Fibroblast of pulmonary artery (primary cell): ENCODE results near the gene GPR65.
"Not testable (repeated sequence)": the region's sequence is repeated elsewhere in the genome, so short reads cannot be mapped to it uniquely, and the experiment has no call there.

Experiments used
- DNase-seq: peaks from one replicate; pipeline ENCODE4 v3.0.0-alpha.2; 2010; ENCODE audit warnings: low read depth
- H3K4me3 ChIP-seq: replicated peaks from 2 replicates; pipeline ENCODE4 v1.5.1; 2011; ENCODE audit warnings: low read depth, mild to moderate bottlenecking, control low read depth, low read length, moderate library complexity
- TF ChIP-seq, protein P1 (sequence below): IDR thresholded peaks from 2 replicates; pipeline ENCODE4 v1.5.1; 2011; ENCODE audit warnings: mild to moderate bottlenecking, control low read depth, low read length, inconsistent platforms; ENCODE audit errors: missing control alignments

The GPR65 gene

DNA sequence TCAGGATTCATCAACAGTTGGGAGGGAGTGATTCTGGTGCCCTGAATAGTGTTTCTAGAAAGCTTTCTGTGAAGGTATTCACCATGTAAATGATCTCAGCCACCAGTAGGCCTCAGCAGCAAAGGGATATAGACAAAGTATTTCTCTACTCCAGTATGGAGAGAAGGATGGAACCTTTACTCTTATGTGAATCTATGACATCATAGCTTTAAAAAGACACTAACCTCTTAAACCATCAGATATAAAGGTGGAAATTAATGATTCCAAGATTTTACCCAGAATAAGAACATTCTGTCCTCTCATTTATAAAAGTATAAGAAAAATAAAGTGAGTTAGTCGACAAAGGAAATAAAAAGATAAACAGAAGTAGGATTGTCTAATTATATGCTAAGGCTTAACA is 4.6 kb downstream of the GPR65 start:
- TF ChIP-seq, protein P1, sequence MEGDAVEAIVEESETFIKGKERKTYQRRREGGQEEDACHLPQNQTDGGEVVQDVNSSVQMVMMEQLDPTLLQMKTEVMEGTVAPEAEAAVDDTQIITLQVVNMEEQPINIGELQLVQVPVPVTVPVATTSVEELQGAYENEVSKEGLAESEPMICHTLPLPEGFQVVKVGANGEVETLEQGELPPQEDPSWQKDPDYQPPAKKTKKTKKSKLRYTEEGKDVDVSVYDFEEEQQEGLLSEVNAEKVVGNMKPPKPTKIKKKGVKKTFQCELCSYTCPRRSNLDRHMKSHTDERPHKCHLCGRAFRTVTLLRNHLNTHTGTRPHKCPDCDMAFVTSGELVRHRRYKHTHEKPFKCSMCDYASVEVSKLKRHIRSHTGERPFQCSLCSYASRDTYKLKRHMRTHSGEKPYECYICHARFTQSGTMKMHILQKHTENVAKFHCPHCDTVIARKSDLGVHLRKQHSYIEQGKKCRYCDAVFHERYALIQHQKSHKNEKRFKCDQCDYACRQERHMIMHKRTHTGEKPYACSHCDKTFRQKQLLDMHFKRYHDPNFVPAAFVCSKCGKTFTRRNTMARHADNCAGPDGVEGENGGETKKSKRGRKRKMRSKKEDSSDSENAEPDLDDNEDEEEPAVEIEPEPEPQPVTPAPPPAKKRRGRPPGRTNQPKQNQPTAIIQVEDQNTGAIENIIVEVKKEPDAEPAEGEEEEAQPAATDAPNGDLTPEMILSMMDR, result no peak
- no peak overlapping the region for H3K4me3 ChIP-seq

DNA sequence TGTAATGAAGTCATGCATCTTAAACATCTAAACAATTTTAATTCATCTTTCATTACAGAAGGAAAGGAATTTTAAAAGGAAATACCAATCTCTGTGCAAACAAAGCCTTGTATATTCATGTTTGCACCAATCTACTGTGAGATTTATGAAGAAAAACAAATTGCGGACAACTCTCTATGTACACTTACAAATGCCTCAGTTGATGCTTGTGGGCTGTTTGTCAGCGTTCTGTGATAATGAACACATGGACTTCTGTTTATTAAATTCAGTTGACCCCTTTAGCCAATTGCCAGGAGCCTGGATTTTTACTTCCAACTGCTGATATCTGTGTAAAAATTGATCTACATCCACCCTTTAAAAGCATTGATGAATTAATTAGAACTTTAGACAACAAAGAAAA is 5.4 kb downstream of the GPR65 start:
- H3K4me3 ChIP-seq, result no peak overlapping the region
- TF ChIP-seq, protein P1, result no peak
- DNase-seq, result no peak

More for the DNA sequence above, 4.6 kb downstream of the GPR65 start:
- DNase-seq, result no peak

DNA sequence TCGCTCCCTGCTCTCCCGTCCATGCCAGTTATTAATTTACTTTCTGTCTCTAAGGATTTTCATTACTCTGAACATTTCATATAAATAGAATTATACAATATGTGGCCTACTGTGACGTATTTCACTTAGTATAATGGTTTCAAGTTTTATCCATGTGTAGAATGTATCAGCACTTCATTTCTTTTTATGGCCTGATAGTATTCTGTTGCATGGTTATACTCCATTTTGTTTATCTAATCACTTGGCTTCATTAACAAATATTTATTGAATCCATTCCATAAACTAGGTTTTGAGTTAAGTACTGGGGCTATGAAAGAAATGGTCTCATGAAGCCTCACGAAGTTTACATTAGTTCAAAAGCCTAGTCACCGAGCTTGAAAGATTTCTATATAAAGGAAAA is 7.6 kb downstream of the GPR65 start:
- H3K4me3 ChIP-seq, result no peak overlapping the region
- DNase-seq, result no peak

DNA sequence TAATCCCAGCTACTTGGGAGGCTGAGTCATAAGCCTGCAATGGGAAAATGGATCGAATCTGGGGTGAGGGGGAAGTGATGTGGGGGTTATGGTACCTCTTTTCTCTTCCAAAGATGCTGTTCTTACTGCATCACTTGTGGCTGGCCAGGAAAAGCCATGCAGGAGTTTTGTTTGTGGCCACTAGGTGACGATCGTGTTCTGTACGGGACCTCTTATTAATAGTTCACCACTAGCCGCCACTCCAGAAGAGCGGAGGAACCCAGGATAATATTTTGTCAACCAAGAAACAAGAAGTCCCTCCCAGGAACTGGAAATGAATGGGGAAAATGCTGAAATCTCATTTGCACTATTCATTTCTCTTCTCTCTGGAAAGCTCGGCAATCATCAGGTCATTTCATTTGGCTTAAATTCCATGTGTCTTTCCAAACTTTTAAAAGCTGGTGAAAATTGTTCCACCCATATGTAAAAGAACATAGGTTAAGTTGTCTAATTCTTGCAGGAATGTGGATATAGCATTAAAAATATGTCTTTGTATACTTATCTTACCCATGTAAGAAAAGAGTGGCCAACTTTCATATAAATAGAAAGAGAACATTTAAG is 8.9 kb downstream of the GPR65 start:
- H3K4me3 ChIP-seq, result no peak overlapping the region
- TF ChIP-seq, protein P1, result peak; percentile 95
- DNase-seq, result peak; percentile 84

More for the DNA sequence above, 7.6 kb downstream of the GPR65 start:
- TF ChIP-seq, protein P1, result no peak

DNA sequence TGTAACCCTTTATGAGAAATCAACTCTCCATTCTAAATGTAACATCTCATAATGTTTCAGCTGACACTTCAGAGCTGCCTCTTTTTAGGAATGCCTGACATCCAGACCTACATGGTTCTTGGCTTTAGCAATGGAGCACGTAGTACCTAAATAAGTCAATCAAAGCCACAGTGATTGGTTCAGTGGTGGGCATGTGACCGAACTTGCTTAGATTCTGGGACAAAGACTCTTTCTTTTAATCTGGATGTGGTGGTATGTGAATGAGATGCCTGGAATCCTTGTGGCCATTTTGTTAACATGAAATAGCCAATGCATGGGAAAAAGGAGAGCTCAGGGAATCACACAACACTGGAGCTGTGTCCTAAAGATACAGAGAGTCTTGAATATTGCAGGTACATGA is 11.8 kb downstream of the GPR65 start:
- no peak for DNase-seq
- no peak overlapping the region for H3K4me3 ChIP-seq
- TF ChIP-seq, protein P1, result no peak

DNA sequence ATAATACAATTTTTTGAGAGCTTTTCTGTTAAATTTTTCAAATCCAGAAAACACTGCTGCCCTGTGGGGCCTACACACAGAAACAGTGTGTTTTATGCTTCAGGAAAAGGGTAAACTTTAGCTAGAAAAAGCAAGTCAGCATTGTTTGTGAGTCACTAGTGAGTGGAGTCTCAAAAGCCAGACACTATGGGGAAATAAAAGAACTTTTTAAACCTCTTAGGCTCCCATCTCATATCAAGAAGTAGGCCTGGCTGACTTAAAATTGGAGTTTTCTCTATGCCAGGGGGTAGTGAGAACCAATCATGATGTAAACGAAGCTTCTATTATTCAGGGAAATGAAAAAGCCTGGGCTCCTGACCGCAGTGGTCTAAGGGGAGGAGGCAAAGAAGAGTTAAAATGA is 12.6 kb downstream of the GPR65 start:
- no peak for DNase-seq
- H3K4me3 ChIP-seq, result no peak overlapping the region
- TF ChIP-seq, protein P1, result no peak

DNA sequence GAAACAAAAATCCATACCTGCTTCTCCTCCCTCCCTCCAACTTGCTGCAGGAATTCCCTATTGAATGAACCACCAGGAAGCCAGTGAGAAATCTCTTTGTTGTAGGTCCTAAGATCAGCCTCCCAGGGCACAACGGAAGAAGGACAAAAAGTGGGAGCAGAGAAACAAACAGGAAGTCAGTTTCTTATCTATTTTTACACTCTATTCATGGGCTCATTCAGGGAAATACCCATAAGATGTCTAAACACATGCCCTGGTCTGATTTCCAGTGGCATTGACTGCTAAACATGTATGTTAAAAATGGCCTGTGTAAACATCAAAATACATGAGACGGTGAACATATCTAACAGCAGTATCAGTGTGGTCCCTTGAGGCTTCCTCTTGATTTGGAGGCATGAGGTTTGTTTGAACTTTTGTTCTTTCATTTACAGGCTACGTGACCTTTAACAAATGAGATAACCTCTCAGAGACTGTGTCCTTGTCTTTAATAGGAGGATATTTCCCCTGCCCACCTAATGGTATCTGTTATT is 18.8 kb downstream of the GPR65 start:
- DNase-seq, result no peak
- TF ChIP-seq, protein P1, result no peak
- H3K4me3 ChIP-seq, result no peak overlapping the region

DNA sequence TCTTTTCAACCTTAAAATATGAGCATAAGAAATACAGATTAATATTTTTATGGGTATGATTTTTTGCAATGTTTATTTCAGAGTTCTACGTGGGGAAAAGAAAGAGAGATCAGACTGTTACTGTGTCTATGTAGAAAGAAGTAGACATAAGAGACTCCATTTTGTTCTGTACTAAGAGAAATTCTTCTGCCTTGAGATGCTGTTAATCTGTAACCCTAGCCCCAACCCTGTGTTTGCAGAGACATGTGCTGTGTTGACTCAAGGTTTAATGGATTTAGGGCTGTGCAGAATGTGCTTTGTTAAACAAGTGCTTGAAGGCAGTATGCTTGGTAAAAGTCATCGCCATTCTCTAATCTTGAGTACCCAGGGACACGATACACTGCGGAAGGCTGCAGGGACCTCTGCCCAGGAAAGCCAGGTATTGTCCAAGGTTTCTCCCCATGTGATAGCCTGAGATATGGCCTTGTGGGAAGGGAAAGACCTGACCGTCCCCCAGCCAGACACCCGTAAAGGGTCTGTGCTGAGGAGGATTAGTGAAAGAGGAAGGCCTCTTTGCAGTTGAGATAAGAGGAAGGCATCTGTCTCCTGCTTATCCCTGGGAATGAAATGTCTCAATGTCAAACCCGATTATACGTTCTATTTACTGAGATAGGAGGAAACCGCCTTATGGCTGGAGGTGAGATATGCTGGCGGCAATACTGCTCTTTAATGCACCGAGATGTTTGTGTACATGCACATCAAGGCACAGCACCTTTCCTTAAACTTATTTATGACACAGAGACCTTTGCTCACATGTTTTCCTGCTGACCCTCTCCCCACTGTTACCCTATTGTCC is 19.5 kb downstream of the GPR65 start:
- not testable (repeated sequence) for DNase-seq, H3K4me3 ChIP-seq
